ENCODE measurements around the gene VTI1A. TPM values are rescaled to one million over a fixed set of nuclear protein-coding genes. Genes with fewer than 3 reads are reported as not detected.
A peak's percentile ranks its signal among the peaks of the same experiment; 100 is the strongest.

Gene VTI1A
- total RNA-seq, 1 experiment from 2014 or later = 22.0 TPM

GRCh38 chr10:112680586-112680985 is 233.6 kb downstream of the VTI1A start:
- Mint-ChIP-seq H3K27ac (peak overlapping the region in 1 of 3 experiments; percentile 70; a peak in 2 of 7 replicates), H3K27me3 (ENCODE audit: low read depth) (no peaks in the 10 kb centered on the region), H3K9me3 (no peaks in the 10 kb centered on the region), H3K36me3 (ENCODE audit: insufficient read depth in 1 of 3, low read depth in 3 of 3) (no peaks in the 10 kb centered on the region), H3K4me1 (peaks cover 25 to 30% of the 10 kb centered on the region in 2 experiments), H3K4me3 (no peak overlapping the region)
- Histone ChIP-seq H2AK5ac (ENCODE audit: insufficient read length, low read length) (no peak overlapping the region), H2BK5ac (ENCODE audit: insufficient read length, low read length) (no peak overlapping the region), H3K27ac (ENCODE audit: insufficient read length, low read depth, low read length) (no peak overlapping the region), H4K91ac (ENCODE audit: insufficient read length, low read depth, low read length) (no peak overlapping the region), H4K5ac (ENCODE audit: insufficient read length, low read depth, low read length) (no peak overlapping the region), H2BK120ac (ENCODE audit: low read depth, low read length, poor library complexity, severe bottlenecking) (no peak overlapping the region), H3K79me2 (ENCODE audit: insufficient read depth, low read length) (no peaks in the 10 kb centered on the region), H3K14ac (ENCODE audit: insufficient read depth, low read length) (no peak overlapping the region), H2BK15ac (ENCODE audit: low read depth, low read length) (no peak overlapping the region), H3K23ac (ENCODE audit: insufficient read length, low read depth, low read length) (no peak overlapping the region), H3K9ac (ENCODE audit: extremely low read depth, insufficient read length, low read length) (no peak overlapping the region), H3K27me3 (ENCODE audit: insufficient read depth, low read length) (no peaks in the 10 kb centered on the region), H3K18ac (ENCODE audit: insufficient read length, low read depth, low read length) (no peak overlapping the region), H4K8ac (replicated peaks; ENCODE audit: insufficient read length, low read depth, low read length) (no peak overlapping the region), H3K4me1 (ENCODE audit: insufficient read depth, low read length) (peaks cover 9% of the 10 kb centered on the region; the same call in 1 of the 2 replicates), H4K20me1 (ENCODE audit: control insufficient read depth, insufficient read depth, insufficient read length) (no peaks in the 10 kb centered on the region), H3K9me3 (ENCODE audit: control insufficient read depth, low read depth, low read length) (no peaks in the 10 kb centered on the region), H2AFZ (ENCODE audit: low read length) (no peak overlapping the region), H2BK20ac (ENCODE audit: low read depth, low read length, poor library complexity, severe bottlenecking) (no peak overlapping the region), H3K79me1 (ENCODE audit: insufficient read depth, low read depth, low read length, poor library complexity, severe bottlenecking) (no peaks in the 10 kb centered on the region), H3K23me2 (ENCODE audit: insufficient read length, low read depth, low read length, poor library complexity, severe bottlenecking) (no peaks in the 10 kb centered on the region), H3K4ac (ENCODE audit: low read depth, low read length) (no peak overlapping the region), H3K56ac (ENCODE audit: insufficient read length, low read depth, low read length) (no peak overlapping the region), H3T11ph (ENCODE audit: low read length) (no peak overlapping the region), H2BK12ac (ENCODE audit: insufficient read length, low read depth, low read length) (no peak overlapping the region), H3K4me2 (ENCODE audit: insufficient read depth, insufficient read length, low read length) (no peak overlapping the region)
- TF ChIP-seq, protein P1, sequence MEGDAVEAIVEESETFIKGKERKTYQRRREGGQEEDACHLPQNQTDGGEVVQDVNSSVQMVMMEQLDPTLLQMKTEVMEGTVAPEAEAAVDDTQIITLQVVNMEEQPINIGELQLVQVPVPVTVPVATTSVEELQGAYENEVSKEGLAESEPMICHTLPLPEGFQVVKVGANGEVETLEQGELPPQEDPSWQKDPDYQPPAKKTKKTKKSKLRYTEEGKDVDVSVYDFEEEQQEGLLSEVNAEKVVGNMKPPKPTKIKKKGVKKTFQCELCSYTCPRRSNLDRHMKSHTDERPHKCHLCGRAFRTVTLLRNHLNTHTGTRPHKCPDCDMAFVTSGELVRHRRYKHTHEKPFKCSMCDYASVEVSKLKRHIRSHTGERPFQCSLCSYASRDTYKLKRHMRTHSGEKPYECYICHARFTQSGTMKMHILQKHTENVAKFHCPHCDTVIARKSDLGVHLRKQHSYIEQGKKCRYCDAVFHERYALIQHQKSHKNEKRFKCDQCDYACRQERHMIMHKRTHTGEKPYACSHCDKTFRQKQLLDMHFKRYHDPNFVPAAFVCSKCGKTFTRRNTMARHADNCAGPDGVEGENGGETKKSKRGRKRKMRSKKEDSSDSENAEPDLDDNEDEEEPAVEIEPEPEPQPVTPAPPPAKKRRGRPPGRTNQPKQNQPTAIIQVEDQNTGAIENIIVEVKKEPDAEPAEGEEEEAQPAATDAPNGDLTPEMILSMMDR (conservative IDR thresholded peaks at IDR 0.05) = no peak
- no peak for DNase-seq
- WGBS (ENCODE audit: extremely low coverage, insufficient read length, low lambda C conversion rate) = no CpG with 5 or more reads among the region's 1 CpG

All from H9 (cell line).